ENCODE measurements around the gene LANCL3.
"Not testable (repeated sequence)": the region's sequence is repeated elsewhere in the genome, so short reads cannot be mapped to it uniquely, and the experiment has no call there.

Gene LANCL3

GRCh38 chrX:37640142-37640541 lies 68.7 kb downstream of the LANCL3 start:
- in situ Hi-C loops (cut with HindIII; ENCODE audit: low sequenced_read_pairs): no loop called here
- H3K4me3 ChIP-seq (ENCODE audit: low read depth, low read length): no peak overlapping the region
- DNase-seq (ENCODE audit: low read depth, low spot score): no peak
- no peak for TF ChIP-seq CTCF (IDR thresholded peaks at IDR 0.05; ENCODE audit: low read depth, low read length)

GRCh38 chrX:37641859-37642258 lies 70.4 kb downstream of the LANCL3 start:
- no peak for TF ChIP-seq CTCF (IDR thresholded peaks at IDR 0.05; ENCODE audit: low read depth, low read length)
- no peak for DNase-seq (ENCODE audit: low read depth, low spot score)
- in situ Hi-C loops (cut with HindIII; ENCODE audit: low sequenced_read_pairs): no loop called here
- no peak overlapping the region for H3K4me3 ChIP-seq (ENCODE audit: low read depth, low read length)

- DNase-seq (ENCODE audit: low read depth, low spot score): no peak
- in situ Hi-C loops (cut with HindIII; ENCODE audit: low sequenced_read_pairs): no loop called here
- H3K4me3 ChIP-seq (ENCODE audit: low read depth, low read length): no peak overlapping the region
- no peak for TF ChIP-seq CTCF (IDR thresholded peaks at IDR 0.05; ENCODE audit: low read depth, low read length)
Measured at GRCh38 chrX:37644381-37645305, 73.2 kb downstream of the LANCL3 start.

GRCh38 chrX:37646254-37646653 lies 74.8 kb downstream of the LANCL3 start:
- peak; percentile 11 for TF ChIP-seq CTCF (IDR thresholded peaks at IDR 0.05; ENCODE audit: low read depth, low read length)

GRCh38 chrX:37650879-37651278 lies 79.4 kb downstream of the LANCL3 start:
- in situ Hi-C loops (cut with HindIII; ENCODE audit: low sequenced_read_pairs); DNase-seq (ENCODE audit: low read depth, low spot score); H3K4me3 ChIP-seq (ENCODE audit: low read depth, low read length): not testable (repeated sequence)

More at GRCh38 chrX:37646254-37646653, 74.8 kb downstream of the LANCL3 start:
- no peak for DNase-seq (ENCODE audit: low read depth, low spot score)
- in situ Hi-C loops (cut with HindIII; ENCODE audit: low sequenced_read_pairs): no loop called here
- H3K4me3 ChIP-seq (ENCODE audit: low read depth, low read length): no peak overlapping the region

GRCh38 chrX:37651921-37652452 lies 80.5 kb downstream of the LANCL3 start:
- TF ChIP-seq CTCF (IDR thresholded peaks at IDR 0.05; ENCODE audit: low read depth, low read length): no peak
- in situ Hi-C loops (cut with HindIII; ENCODE audit: low sequenced_read_pairs): no loop called here
- no peak overlapping the region for H3K4me3 ChIP-seq (ENCODE audit: low read depth, low read length)
- no peak for DNase-seq (ENCODE audit: low read depth, low spot score)

GRCh38 chrX:37652589-37653231 lies 81.2 kb downstream of the LANCL3 start:
- no peak overlapping the region for H3K4me3 ChIP-seq (ENCODE audit: low read depth, low read length)
- TF ChIP-seq CTCF (IDR thresholded peaks at IDR 0.05; ENCODE audit: low read depth, low read length): no peak
- DNase-seq (ENCODE audit: low read depth, low spot score): no peak
- in situ Hi-C loops (cut with HindIII; ENCODE audit: low sequenced_read_pairs): no loop called here
